Mesendoderm (in vitro differentiated cells): ENCODE measurements around the gene NEUROD2.

Experiments used
- DNase-seq: peaks from one replicate; pipeline ENCODE4 v3.0.0; 2013
- H2AK5ac ChIP-seq: 2 replicates; pipeline ENCODE4 v1.6.1; 2013; ENCODE audit warnings: low read length, inconsistent platforms
- H2BK120ac ChIP-seq: 2 replicates; pipeline ENCODE4 v1.6.1; 2013; ENCODE audit warnings: low read depth, mild to moderate bottlenecking, low read length, moderate library complexity, mixed read lengths
- H2BK15ac ChIP-seq: replicated peaks from 2 replicates; pipeline ENCODE4 v1.6.1; 2013; ENCODE audit warnings: low read depth, mild to moderate bottlenecking, moderate library complexity
- H2BK5ac ChIP-seq: 2 replicates; pipeline ENCODE4 v1.6.1; 2013; ENCODE audit warnings: low read length, inconsistent platforms
- H3K18ac ChIP-seq: 2 replicates; pipeline ENCODE4 v1.6.1; 2013; ENCODE audit warnings: mild to moderate bottlenecking, low read length, mixed read lengths
- H3K23ac ChIP-seq: one replicate; pipeline ENCODE4 v1.6.1; 2013; ENCODE audit warnings: low read length
- H3K27ac ChIP-seq: 2 replicates; pipeline ENCODE4 v1.5.1; 2013; ENCODE audit warnings: low read depth, mild to moderate bottlenecking, inconsistent platforms, low read length, moderate library complexity
- H3K27me3 ChIP-seq: 2 replicates; pipeline ENCODE4 v1.6.1; 2013; ENCODE audit warnings: low read length, control low read depth, mild to moderate bottlenecking, inconsistent platforms; ENCODE audit not compliant: insufficient read depth, poor library complexity
- H3K36me3 ChIP-seq: 2 replicates; pipeline ENCODE4 v1.6.1; 2013; ENCODE audit warnings: low read length, inconsistent platforms; ENCODE audit not compliant: control insufficient read depth, insufficient read depth
- H3K4ac ChIP-seq: one replicate; pipeline ENCODE4 v1.6.1; 2013; ENCODE audit warnings: low read depth, mild to moderate bottlenecking, low read length, moderate library complexity
- H3K4me1 ChIP-seq: 2 replicates; pipeline ENCODE4 v1.6.1; 2013; ENCODE audit warnings: low read depth, low read length, inconsistent platforms; ENCODE audit not compliant: control insufficient read depth
- H3K4me2 ChIP-seq: 2 replicates; pipeline ENCODE4 v1.6.1; 2013; ENCODE audit warnings: low read length
- H3K4me3 ChIP-seq: 2 replicates; pipeline ENCODE4 v1.5.1; 2013; ENCODE audit warnings: mild to moderate bottlenecking, low read length
- H3K56ac ChIP-seq: one replicate; pipeline ENCODE4 v1.6.1; 2013; ENCODE audit warnings: low read length
- H3K79me1 ChIP-seq: 2 replicates; pipeline ENCODE4 v1.6.1; 2013; ENCODE audit warnings: low read length, inconsistent platforms
- H3K79me2 ChIP-seq: 2 replicates; pipeline ENCODE4 v1.6.1; 2013; ENCODE audit warnings: mild to moderate bottlenecking, low read length; ENCODE audit not compliant: control insufficient read depth, insufficient read depth
- H3K9ac ChIP-seq: 2 replicates; pipeline ENCODE4 v1.6.1; 2013; ENCODE audit warnings: low read length, inconsistent platforms
- H4K5ac ChIP-seq: one replicate; pipeline ENCODE4 v1.6.1; 2013; ENCODE audit warnings: low read length
- H4K8ac ChIP-seq: one replicate; pipeline ENCODE4 v1.6.1; 2013; ENCODE audit warnings: low read depth, mild to moderate bottlenecking, control low read depth, low read length, moderate library complexity
- WGBS: extraction: QIAGEN DNeasy Blood & Tissue Kit; methylation state at CpG from one replicate; pipeline ENCODE4 v1.1.7; 2013; ENCODE audit warnings: low lambda C conversion rate, missing lambda C conversion rate; ENCODE audit not compliant: insufficient coverage; ENCODE audit errors: extremely low coverage; 5-methylcytosine and 5-hydroxymethylcytosine counted together

The NEUROD2 gene

DNA sequence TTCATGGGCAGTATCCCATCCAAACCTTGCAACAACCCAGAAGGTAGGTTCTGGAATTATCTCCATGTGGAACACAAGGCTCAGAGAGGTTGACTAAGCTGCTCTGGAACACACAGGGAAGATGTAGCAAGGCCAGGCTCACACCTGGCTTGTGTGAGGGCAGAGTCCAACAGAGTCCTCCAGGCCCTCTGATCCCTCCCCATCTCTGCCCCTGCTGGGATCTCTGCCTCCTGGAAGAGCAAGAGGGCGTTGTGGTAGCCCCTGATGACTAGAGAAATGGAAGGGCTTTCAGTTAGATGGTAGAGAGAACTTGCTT lies 12.0 kb upstream of the NEUROD2 start:
- no peak overlapping the region for H3K4ac ChIP-seq
- H3K23ac ChIP-seq: no peak overlapping the region
- no peak overlapping the region for H3K27ac ChIP-seq
- no peak overlapping the region for H2AK5ac ChIP-seq
- H4K8ac ChIP-seq: no peak overlapping the region
- H3K4me1 ChIP-seq: no peaks in the 10 kb centered on the region
- WGBS: no CpG with 5 or more reads among the region's 1 CpG
- no peak overlapping the region for H3K4me2 ChIP-seq
- DNase-seq: no peak
- peaks cover 26% of the 10 kb centered on the region for H3K27me3 ChIP-seq
- H3K36me3 ChIP-seq: no peaks in the 10 kb centered on the region
- no peaks in the 10 kb centered on the region for H3K79me1 ChIP-seq
- no peak overlapping the region for H3K56ac ChIP-seq
- no peak overlapping the region for H3K9ac ChIP-seq
- no peak overlapping the region for H3K18ac ChIP-seq
- no peak overlapping the region for H3K4me3 ChIP-seq
- no peak overlapping the region for H2BK120ac ChIP-seq
- no peak overlapping the region for H2BK15ac ChIP-seq
- H4K5ac ChIP-seq: no peak overlapping the region
- no peaks in the 10 kb centered on the region for H3K79me2 ChIP-seq
- no peak overlapping the region for H2BK5ac ChIP-seq

DNA sequence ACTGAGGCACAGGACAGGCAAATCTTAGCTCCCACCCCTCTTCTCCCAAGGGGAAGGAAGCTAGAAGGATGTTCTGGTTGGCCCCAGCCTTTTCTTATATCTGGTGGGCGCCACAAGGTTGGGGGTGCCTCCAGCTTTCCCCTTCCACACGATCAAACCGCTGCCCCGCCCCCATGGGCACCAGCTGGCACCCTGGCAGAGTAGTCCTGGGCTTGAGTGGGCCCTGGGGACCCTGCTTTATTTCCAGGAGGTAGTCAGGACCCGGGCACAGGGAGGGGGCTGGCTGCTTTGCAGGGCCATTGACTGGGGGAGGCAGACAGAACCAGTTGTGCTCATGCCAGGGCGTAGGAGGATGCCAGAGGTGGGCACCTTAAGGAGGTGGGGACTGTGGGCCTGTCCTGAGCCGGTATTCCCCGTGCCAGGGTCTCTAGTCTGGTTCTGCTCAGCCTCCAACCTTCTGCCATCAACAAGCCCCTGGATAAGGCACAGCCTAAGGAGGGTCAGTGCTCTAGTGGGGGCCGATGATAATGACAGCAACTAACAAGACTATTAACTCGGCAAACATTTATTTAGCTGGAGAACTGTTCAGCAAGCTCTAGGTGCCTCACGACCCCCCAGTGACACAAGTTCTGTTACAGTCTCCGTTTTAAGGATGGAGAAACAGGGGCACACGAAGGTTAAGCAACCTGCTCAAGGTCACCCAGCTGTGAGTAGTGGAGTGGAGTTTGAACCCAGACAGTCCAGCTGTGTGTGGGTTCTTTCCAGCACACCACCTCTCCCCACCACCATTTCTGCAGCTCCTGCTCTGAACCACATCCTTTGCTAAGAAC lies 11.5 kb upstream of the NEUROD2 start:
- no peak overlapping the region for H3K4me3 ChIP-seq
- no peak for DNase-seq
- no peak overlapping the region for H3K23ac ChIP-seq
- H3K27me3 ChIP-seq: peaks cover 26% of the 10 kb centered on the region
- no peak overlapping the region for H2BK120ac ChIP-seq
- no CpG with 5 or more reads among the region's 13 CpGs for WGBS
- no peak overlapping the region for H2BK5ac ChIP-seq
- no peak overlapping the region for H3K9ac ChIP-seq
- no peak overlapping the region for H4K8ac ChIP-seq
- no peaks in the 10 kb centered on the region for H3K36me3 ChIP-seq
- no peaks in the 10 kb centered on the region for H3K79me1 ChIP-seq
- H4K5ac ChIP-seq: no peak overlapping the region
- H3K4me1 ChIP-seq: no peaks in the 10 kb centered on the region
- no peak overlapping the region for H3K18ac ChIP-seq
- H3K4me2 ChIP-seq: no peak overlapping the region
- H3K27ac ChIP-seq: no peak overlapping the region
- H3K56ac ChIP-seq: no peak overlapping the region
- H2BK15ac ChIP-seq: no peak overlapping the region
- H3K79me2 ChIP-seq: no peaks in the 10 kb centered on the region
- H3K4ac ChIP-seq: no peak overlapping the region
- H2AK5ac ChIP-seq: no peak overlapping the region

DNA sequence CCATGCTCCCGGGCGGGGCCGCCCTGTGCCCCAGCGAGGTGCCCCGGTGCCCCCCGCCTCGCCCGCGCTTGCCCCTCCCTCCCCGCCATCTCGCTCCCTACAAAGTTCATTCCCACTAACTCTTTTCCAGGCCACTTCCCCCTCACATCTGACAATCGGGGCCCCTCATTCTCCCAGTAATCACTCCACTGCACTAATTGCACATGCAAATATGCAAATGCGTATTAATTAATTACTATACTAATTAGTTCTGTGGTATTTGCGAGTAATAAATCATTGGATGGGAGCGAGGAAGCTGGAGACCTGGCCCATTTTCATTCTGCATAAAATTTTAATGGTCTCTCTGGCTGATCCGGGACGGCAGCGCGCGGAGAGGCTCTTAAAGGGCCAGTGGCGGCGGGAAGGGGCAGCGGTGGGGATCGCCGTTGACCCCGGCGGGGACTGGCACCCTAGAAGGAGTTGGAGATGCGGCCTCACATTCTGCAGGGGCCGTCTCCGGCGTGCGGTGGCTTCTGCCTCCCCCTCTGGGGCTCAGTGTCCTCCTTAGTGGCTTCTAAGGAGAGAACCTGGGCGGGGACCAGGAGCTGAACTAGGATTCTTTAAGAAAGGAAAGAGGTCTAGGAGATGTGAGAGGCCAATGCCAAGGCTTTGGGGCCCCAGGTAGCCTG lies 10.7 kb upstream of the NEUROD2 start:
- H3K27ac ChIP-seq: no peak overlapping the region
- H3K79me2 ChIP-seq: no peaks in the 10 kb centered on the region
- H2BK120ac ChIP-seq: no peak overlapping the region
- no peak overlapping the region for H3K4me3 ChIP-seq
- H3K18ac ChIP-seq: no peak overlapping the region
- no peak overlapping the region for H2AK5ac ChIP-seq
- DNase-seq: no peak
- H3K4me1 ChIP-seq: no peaks in the 10 kb centered on the region
- no CpG with 5 or more reads among the region's 33 CpGs for WGBS
- H4K5ac ChIP-seq: no peak overlapping the region
- peak overlapping the region; percentile 41 for H3K4me2 ChIP-seq
- H3K36me3 ChIP-seq: no peaks in the 10 kb centered on the region
- peak overlapping the region; percentile 16 for H3K9ac ChIP-seq
- no peak overlapping the region for H4K8ac ChIP-seq
- no peaks in the 10 kb centered on the region for H3K79me1 ChIP-seq
- H3K23ac ChIP-seq: no peak overlapping the region
- no peak overlapping the region for H3K4ac ChIP-seq
- no peak overlapping the region for H2BK5ac ChIP-seq
- H2BK15ac ChIP-seq: no peak overlapping the region
- H3K27me3 ChIP-seq: peaks cover 26% of the 10 kb centered on the region
- no peak overlapping the region for H3K56ac ChIP-seq

DNA sequence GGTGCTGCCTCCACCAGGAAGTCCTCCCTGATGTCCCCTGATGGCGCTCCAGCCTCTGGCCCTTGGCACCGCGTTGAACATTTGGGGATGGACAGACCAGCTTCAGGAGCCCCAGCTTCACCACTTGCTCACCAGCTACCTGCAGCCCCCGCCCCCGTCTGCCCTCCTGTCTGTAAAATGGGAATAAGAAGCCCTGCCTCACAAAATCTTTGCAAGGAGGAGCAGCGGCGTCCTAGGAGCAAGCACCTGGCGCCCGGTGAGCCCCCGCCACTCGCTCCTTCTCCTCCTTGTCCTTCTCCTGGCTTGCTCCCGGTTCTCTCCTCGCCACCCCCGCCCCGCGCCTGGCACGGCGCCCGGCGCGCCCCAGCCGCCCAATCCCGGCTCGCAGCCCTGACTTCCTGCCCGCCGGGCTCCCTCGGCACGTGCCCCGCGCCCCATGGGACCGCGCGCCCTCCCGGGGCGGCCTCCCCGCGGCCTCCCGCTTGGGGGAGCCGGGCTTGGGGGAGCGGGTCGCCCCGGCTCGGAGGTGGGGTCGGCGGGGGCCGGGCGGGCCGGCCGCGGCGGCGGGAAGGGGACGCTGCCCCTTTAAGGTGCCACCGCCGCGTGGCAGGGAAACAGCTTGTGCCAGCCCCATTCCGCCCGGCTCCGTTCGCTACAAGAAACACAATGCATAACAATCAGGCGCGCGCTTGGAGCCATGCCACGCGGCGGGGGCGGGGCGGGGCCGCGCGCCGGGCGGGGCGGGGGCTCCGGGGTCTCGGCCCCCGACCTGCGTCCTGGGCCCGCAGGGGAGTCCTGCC lies 9.9 kb upstream of the NEUROD2 start:
- Histone ChIP-seq H3K36me3 (no peaks in the 10 kb centered on the region), H3K27ac (no peak overlapping the region), H3K4me2 (peak overlapping the region; percentile 44), H3K4ac (no peak overlapping the region), H3K4me3 (no peak overlapping the region), H3K23ac (no peak overlapping the region), H3K79me2 (no peaks in the 10 kb centered on the region), H3K9ac (peak overlapping the region; percentile 48), H3K18ac (no peak overlapping the region), H3K4me1 (no peaks in the 10 kb centered on the region), H4K8ac (no peak overlapping the region), H2BK120ac (no peak overlapping the region), H2AK5ac (no peak overlapping the region), H2BK5ac (no peak overlapping the region), H3K79me1 (no peaks in the 10 kb centered on the region), H2BK15ac (no peak overlapping the region), H3K27me3 (peaks cover 26% of the 10 kb centered on the region), H4K5ac (no peak overlapping the region), H3K56ac (peak overlapping the region; percentile 56)
- no CpG with 5 or more reads among the region's 79 CpGs for WGBS
- DNase-seq: no peak

DNA sequence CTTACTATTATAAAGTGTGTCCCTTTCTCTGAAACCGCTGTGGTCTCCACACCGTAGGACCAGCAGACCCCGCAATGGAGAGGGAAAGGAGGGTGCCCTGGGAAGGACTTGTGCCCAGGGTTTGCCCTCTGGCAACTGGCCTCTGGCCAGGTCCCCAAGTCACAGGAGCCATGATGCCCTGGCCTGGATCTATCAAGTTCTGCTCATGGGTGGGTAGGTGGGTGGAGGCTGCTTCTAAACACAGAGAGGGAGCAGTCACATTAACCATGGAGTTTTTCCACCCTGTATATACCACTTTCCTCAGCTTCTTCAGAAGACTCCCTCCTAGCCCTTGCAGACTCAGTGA lies 9.4 kb upstream of the NEUROD2 start:
- Histone ChIP-seq H4K5ac (no peak overlapping the region), H4K8ac (no peak overlapping the region), H3K4me1 (no peaks in the 10 kb centered on the region), H3K56ac (no peak overlapping the region), H3K79me2 (no peaks in the 10 kb centered on the region), H3K36me3 (no peaks in the 10 kb centered on the region), H3K9ac (no peak overlapping the region), H3K18ac (no peak overlapping the region), H3K4ac (no peak overlapping the region), H3K79me1 (no peaks in the 10 kb centered on the region), H3K23ac (no peak overlapping the region), H2BK120ac (no peak overlapping the region), H2AK5ac (no peak overlapping the region), H3K4me3 (no peak overlapping the region), H3K4me2 (no peak overlapping the region), H2BK5ac (no peak overlapping the region), H3K27me3 (peaks cover 26% of the 10 kb centered on the region), H3K27ac (no peak overlapping the region), H2BK15ac (no peak overlapping the region)
- no peak for DNase-seq
- WGBS: no CpG with 5 or more reads among the region's 3 CpGs
